IMR-90 (cell line): ENCODE measurements around the gene UQCC5. TPM values are rescaled to one million over a fixed set of nuclear protein-coding genes. Genes with fewer than 3 reads are reported as not detected.
A peak's percentile ranks its signal among the peaks of the same experiment; 100 is the strongest.

Experiments used
- ATAC-seq: fragments of 200-7000 bp; cut with Tn5 transposase; 2 replicates; pipeline ENCODE4 v1.9.1; 2020; ENCODE audit warnings: low read depth, mild to moderate bottlenecking, moderate library complexity
- BruUV-seq: library from RNA; stranded (reverse); fragments of 400-500 nt; replicated peaks from 2 replicates; lab custom pipeline; 2021; lab: Mats Ljungman, UMichigan
- CTCF ChIA-PET: fragments of 300-600 bp; formaldehyde crosslinking; extraction: SDS; loops from one replicate; lab custom pipeline; 2021; ENCODE audit warnings: antibody characterized with exemption; lab: Yijun Ruan, JAX
- POLR2A ChIA-PET: fragments of 300-600 bp; sonication (Branson Sonifier 250); formaldehyde crosslinking; loops from one replicate; lab custom pipeline; 2022; ENCODE audit warnings: antibody characterized with exemption; ENCODE audit not compliant: unreplicated experiment; lab: Charles Lee
- DNase-seq: peaks from one replicate; pipeline ENCODE4 v3.0.0; 2013
- H2AFZ ChIP-seq: replicated peaks from 2 replicates; pipeline ENCODE3; 2013; ENCODE audit warnings: low read length, mild to moderate bottlenecking; ENCODE audit not compliant: poor library complexity
- H2AK5ac ChIP-seq: 2 replicates; pipeline ENCODE4 v1.6.1; 2013; ENCODE audit warnings: low read depth, low read length, inconsistent platforms
- H2AK9ac ChIP-seq: replicated peaks from 2 replicates; pipeline ENCODE3; 2013; ENCODE audit warnings: mild to moderate bottlenecking, low read depth, low read length, moderate library complexity; ENCODE audit not compliant: poor library complexity
- H2BK120ac ChIP-seq: 2 replicates; pipeline ENCODE4 v1.6.1; 2013; ENCODE audit warnings: low read depth, low read length, inconsistent platforms
- H2BK15ac ChIP-seq: 3 replicates; pipeline ENCODE4 v1.6.1; 2013; ENCODE audit warnings: low read depth, low read length, inconsistent platforms
- H2BK20ac ChIP-seq: 2 replicates; pipeline ENCODE4 v1.6.1; 2013; ENCODE audit warnings: low read depth, mild to moderate bottlenecking, inconsistent platforms, low read length, moderate library complexity
- H2BK5ac ChIP-seq: 2 replicates; pipeline ENCODE4 v1.6.1; 2013; ENCODE audit warnings: mild to moderate bottlenecking, low read depth, low read length, inconsistent platforms; ENCODE audit not compliant: poor library complexity, severe bottlenecking
- H3K14ac ChIP-seq: replicated peaks from 2 replicates; pipeline ENCODE4 v1.6.1; 2013; ENCODE audit warnings: low read depth, low read length, inconsistent platforms
- H3K18ac ChIP-seq: 2 replicates; pipeline ENCODE4 v1.6.1; 2013; ENCODE audit warnings: low read depth, low read length, control low read depth
- H3K23ac ChIP-seq: 2 replicates; pipeline ENCODE4 v1.6.1; 2013; ENCODE audit warnings: low read depth, low read length, inconsistent platforms
- H3K27ac ChIP-seq: 2 replicates; pipeline ENCODE4 v1.5.1; 2013; ENCODE audit warnings: mild to moderate bottlenecking, control low read depth, low read length; ENCODE audit not compliant: insufficient read depth
- H3K27me3 ChIP-seq: 2 replicates; pipeline ENCODE4 v1.6.1; 2013; ENCODE audit warnings: low read length; ENCODE audit not compliant: control insufficient read depth, insufficient read depth
- H3K36me3 ChIP-seq: 2 replicates; pipeline ENCODE4 v1.6.1; 2013; ENCODE audit warnings: low read length, mixed read lengths; ENCODE audit not compliant: control insufficient read depth, insufficient read depth
- H3K4ac ChIP-seq: 2 replicates; pipeline ENCODE4 v1.6.1; 2013; ENCODE audit warnings: low read depth, low read length, inconsistent platforms
- H3K4me1 ChIP-seq: 2 replicates; pipeline ENCODE4 v1.6.1; 2013; ENCODE audit warnings: low read length, mixed read lengths; ENCODE audit not compliant: control insufficient read depth, insufficient read depth
- H3K4me2 ChIP-seq: 2 replicates; pipeline ENCODE4 v1.6.1; 2013; ENCODE audit warnings: low read depth, mild to moderate bottlenecking, control low read depth, low read length, moderate library complexity
- H3K4me3 ChIP-seq: 2 replicates; pipeline ENCODE4 v1.5.1; 2013; ENCODE audit warnings: low read depth, mild to moderate bottlenecking, control low read depth, low read length, moderate library complexity; ENCODE audit not compliant: insufficient read depth
- H3K56ac ChIP-seq: 2 replicates; pipeline ENCODE4 v1.6.1; 2013; ENCODE audit warnings: low read length, inconsistent platforms; ENCODE audit not compliant: insufficient read depth; ENCODE audit errors: extremely low read depth
- H3K79me1 ChIP-seq, 2 experiments: 2 replicates each; pipeline ENCODE4 v1.6.1; 2013; ENCODE audit warnings: low read length in 2 of 2, inconsistent platforms in 1 of 2, low read depth in 1 of 2
- H3K9ac ChIP-seq: 2 replicates; pipeline ENCODE4 v1.6.1; 2013; ENCODE audit warnings: low read depth, low read length, control low read depth
- H3K9me1 ChIP-seq: 2 replicates; pipeline ENCODE4 v1.6.1; 2013; ENCODE audit warnings: low read length, inconsistent platforms; ENCODE audit not compliant: insufficient read depth
- H3K9me3 ChIP-seq: 2 replicates; pipeline ENCODE4 v1.6.1; 2013; ENCODE audit warnings: low read length; ENCODE audit not compliant: control insufficient read depth, insufficient read depth
- H4K20me1 ChIP-seq: 2 replicates; pipeline ENCODE4 v1.6.1; 2013; ENCODE audit warnings: low read length, inconsistent platforms; ENCODE audit not compliant: insufficient read depth
- H4K5ac ChIP-seq: 2 replicates; pipeline ENCODE4 v1.6.1; 2013; ENCODE audit warnings: mild to moderate bottlenecking, low read depth, low read length, control low read depth
- H4K8ac ChIP-seq, 2 experiments: 2 replicates each; pipeline ENCODE4 v1.6.1; 2013; ENCODE audit warnings: low read depth in 2 of 2, low read length in 2 of 2, control low read depth in 1 of 2, inconsistent platforms in 1 of 2
- H4K91ac ChIP-seq: 2 replicates; pipeline ENCODE4 v1.6.1; 2013; ENCODE audit warnings: low read depth, low read length, inconsistent platforms; ENCODE audit not compliant: insufficient read depth
- CHD1 ChIP-seq: IDR thresholded peaks from 2 replicates; pipeline ENCODE4 v1.6.1; 2012; ENCODE audit warnings: low read depth, low read length, improper control_type of control experiment
- CTCF ChIP-seq: conservative IDR thresholded peaks from 2 replicates; pipeline ENCODE4 v1.5.1; 2012; ENCODE audit warnings: mild to moderate bottlenecking, low read depth, low read length, improper control_type of control experiment
- POLR2A ChIP-seq: IDR thresholded peaks from 2 replicates; pipeline ENCODE4 v1.6.1; 2012; ENCODE audit warnings: mild to moderate bottlenecking, low read depth, low read length
- SMC3 ChIP-seq: fragments of 150-350 bp; IDR thresholded peaks from 2 replicates; pipeline ENCODE4 v1.6.1; 2016; ENCODE audit warnings: low read depth, mild to moderate bottlenecking, antibody characterized with exemption, low read length, moderate library complexity
- whole genome bisulfite sequencing, 2 experiments: methylation state at CpG; one replicate each; pipeline versions ENCODE4 v1.1.5 to v1.1.7; 2013; ENCODE audit warnings: missing lambda C conversion rate in 2 of 2; ENCODE audit not compliant: insufficient read length in 1 of 2; ENCODE audit errors: extremely low coverage in 2 of 2; 5-methylcytosine and 5-hydroxymethylcytosine counted together
- dilution Hi-C: fragments of 300-500 bp; cut with HindIII; formaldehyde crosslinking; loops from one replicate; pipeline ENCODE4 v1.14.3; 2018; ENCODE audit warnings: low sequenced_read_pairs; ENCODE audit not compliant: unreplicated experiment
- in situ Hi-C: fragments of 300-500 bp; cut with MboI; formaldehyde crosslinking; loops from 3 replicates; pipeline ENCODE4 v1.14.3; 2019; ENCODE audit warnings: low sequenced_read_pairs, inconsistent platforms, mixed read lengths
- intact Hi-C: fragments of 100-400 bp; cut with micrococcal nuclease; formaldehyde crosslinking; loops from 2 replicates; pipeline ENCODE4 v1.10.0; 2022
- polyA plus RNA-seq, 3 experiments: library from polyadenylated mRNA; depleted of rRNA; stranded (reverse); fragments of >200 nt; gene quantifications; 2 replicates each; pipeline ENCODE4 v1.2.3, GENCODE V29; 2012; ENCODE audit warnings: low replicate concordance in 1 of 3
- total RNA-seq: library from RNA; depleted of rRNA; stranded (reverse); fragments of >200 nt; gene quantifications from 2 replicates; pipeline ENCODE4 v1.2.3, GENCODE V29; 2012

UQCC5 gene
- total and polyA plus RNA-seq, 2 of the 4 experiments (the other 2 are of a cell fraction): 1.1 to 16.9 TPM

GRCh38 chr3:52537726-52538421 is 1.5 kb downstream of the UQCC5 start:
- intact Hi-C loops: loop anchor here (2.0 kb wide), 1 partner anchor 65 kb away; no protein-coding TSS in a partner anchor
- H3K18ac ChIP-seq: no peak overlapping the region
- H3K4me1 ChIP-seq: peaks cover 15% of the 10 kb centered on the region
- peak overlapping the region; percentile 81 for H3K4me3 ChIP-seq
- no peak overlapping the region for H4K8ac ChIP-seq
- peak overlapping the region; percentile 32 for H2AK9ac ChIP-seq
- H4K5ac ChIP-seq: peak overlapping the region; percentile 25; the same call in 1 of the 2 replicates
- H3K9me1 ChIP-seq: peaks cover 22% of the 10 kb centered on the region
- H2AK5ac ChIP-seq: peak overlapping the region; percentile 86; the same call in 1 of the 2 replicates
- ChIA-PET POLR2A (interaction anchor here (0.6 kb wide), 1 partner anchor 90 kb away, joined by 3 read pairs; no protein-coding TSS in a partner anchor), CTCF (no interaction called here)
- DNase-seq (no peak), ATAC-seq (no peak)
- no peak overlapping the region for H2BK20ac ChIP-seq
- no peaks in the 10 kb centered on the region for H3K9me3 ChIP-seq
- TF ChIP-seq CHD1: no peak
- 0 out of 2 replicates have a peak, but pooled peaks have one; percentile 20 for TF ChIP-seq POLR2A
- no peak for TF ChIP-seq CTCF
- TF ChIP-seq SMC3: no peak
- in situ Hi-C loops: no loop called here
- no peak overlapping the region for H2BK120ac ChIP-seq
- H3K79me1 ChIP-seq: peaks cover 25 to 74% of the 10 kb centered on the region in 2 experiments
- no peak overlapping the region for H2AFZ ChIP-seq
- no peaks in the 10 kb centered on the region for H3K27me3 ChIP-seq
- peak overlapping the region; percentile 37; the same call in 1 of the 2 replicates for H3K4ac ChIP-seq
- H4K20me1 ChIP-seq: peaks cover 26% of the 10 kb centered on the region
- H3K14ac ChIP-seq: peak overlapping the region; percentile 90
- H3K4me2 ChIP-seq: peak overlapping the region; percentile 98
- H3K9ac ChIP-seq: peak overlapping the region; percentile 89
- peak overlapping the region; percentile 91 for H3K23ac ChIP-seq
- peak overlapping the region; percentile 4; the same call in 1 of the 2 replicates for H3K27ac ChIP-seq
- dilution Hi-C loops: no loop called here
- H3K56ac ChIP-seq: no peak overlapping the region
- no peak overlapping the region for H4K91ac ChIP-seq
- WGBS, 2 experiments: 90% methylated on average over 7 of the region's 7 CpGs; no CpG with 5 or more reads in 1 of the 2 experiments
- peaks cover 8% of the 10 kb centered on the region for H3K36me3 ChIP-seq
- H2BK5ac ChIP-seq: peak overlapping the region; percentile 70
- H2BK15ac ChIP-seq: no peak overlapping the region
- BruUV-seq: no TSS peak
